Measurements from ENCODE around the gene KCNT2. TPM values are rescaled to one million over a fixed set of nuclear protein-coding genes. Genes with fewer than 3 reads are reported as not detected.

Gene KCNT2
- total and polyA plus RNA-seq, 2 donors: 4.7 to 31.2 TPM

DNA sequence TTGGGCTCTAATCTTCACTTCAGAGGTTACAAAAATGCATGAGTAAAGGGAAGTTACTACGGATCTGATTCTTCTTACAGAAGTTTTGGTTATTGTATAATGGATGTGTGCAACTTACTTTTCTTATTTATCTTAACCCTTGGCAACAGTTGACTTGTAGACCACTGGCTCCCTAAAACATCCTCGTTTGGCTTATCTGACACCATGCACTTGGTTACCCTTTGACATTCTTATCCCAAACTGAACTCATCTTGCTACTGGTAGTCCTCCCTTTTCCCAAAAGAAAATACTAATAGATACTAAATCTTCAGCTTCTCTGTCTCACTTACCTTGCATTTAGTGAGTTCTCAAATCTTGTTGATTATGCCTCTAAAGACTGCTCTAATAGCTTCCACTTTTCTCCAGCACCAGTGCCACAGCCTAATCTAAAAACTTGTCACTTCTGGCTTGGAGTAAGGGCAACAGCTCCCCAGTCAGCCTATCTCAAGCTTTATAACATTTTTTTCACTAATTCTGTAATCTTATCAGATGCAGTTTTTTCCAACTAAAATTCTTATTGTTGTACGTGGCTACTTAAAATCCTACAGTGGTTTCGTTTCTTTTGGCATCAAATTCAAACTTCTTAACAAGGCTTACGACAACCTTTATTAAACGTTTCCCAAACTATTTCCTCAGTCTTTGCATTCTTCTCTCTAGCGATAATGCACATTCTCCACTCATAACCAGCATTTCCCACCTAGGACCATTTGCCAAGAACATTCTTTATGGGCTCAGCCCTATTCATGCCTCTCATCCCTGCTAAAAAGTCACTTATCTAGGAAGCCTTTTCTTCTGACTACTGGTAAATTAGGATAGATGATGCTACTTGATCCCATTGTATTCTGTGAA lies 204.2 kb downstream of the KCNT2 start:
- Histone ChIP-seq H3K4me3 (ENCODE audit: low read depth, low read length) (no peak overlapping the region), H3K4me1 (ENCODE audit: insufficient read depth) (no peaks in the 10 kb centered on the region), H3K27ac (ENCODE audit: low read depth) (peak overlapping the region; percentile 2), H3K36me3 (ENCODE audit: insufficient read depth) (no peaks in the 10 kb centered on the region)
- WGBS: 48% methylated on average over 7 of the region's 7 CpGs
- no peak for DNase-seq (ENCODE audit: extremely low spot score)

DNA sequence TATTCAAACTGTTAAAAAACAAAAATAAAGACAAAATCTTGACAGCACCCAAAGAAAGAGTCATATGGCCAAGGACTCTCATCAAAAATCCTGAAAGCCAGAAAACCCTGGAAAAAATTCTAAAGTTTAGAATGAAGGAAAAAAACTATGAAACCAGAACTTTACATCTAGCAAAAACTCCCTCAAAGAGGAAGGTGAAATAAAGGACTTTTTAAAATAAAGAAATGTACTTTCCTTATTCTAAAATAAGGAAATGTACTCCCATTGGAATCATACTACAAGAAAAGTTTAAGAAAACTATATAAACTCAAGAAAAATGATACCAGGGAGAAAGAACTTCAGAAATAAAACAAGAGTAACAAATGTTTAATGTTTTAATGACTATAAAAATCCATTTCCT lies 206.3 kb downstream of the KCNT2 start:
- no peak overlapping the region for H3K4me3 ChIP-seq (ENCODE audit: low read depth, low read length)
- H3K36me3 ChIP-seq (ENCODE audit: insufficient read depth): no peaks in the 10 kb centered on the region
- no peak overlapping the region for H3K27ac ChIP-seq (ENCODE audit: low read depth)
- no peak for DNase-seq (ENCODE audit: extremely low spot score)
- no peaks in the 10 kb centered on the region for H3K4me1 ChIP-seq (ENCODE audit: insufficient read depth)

DNA sequence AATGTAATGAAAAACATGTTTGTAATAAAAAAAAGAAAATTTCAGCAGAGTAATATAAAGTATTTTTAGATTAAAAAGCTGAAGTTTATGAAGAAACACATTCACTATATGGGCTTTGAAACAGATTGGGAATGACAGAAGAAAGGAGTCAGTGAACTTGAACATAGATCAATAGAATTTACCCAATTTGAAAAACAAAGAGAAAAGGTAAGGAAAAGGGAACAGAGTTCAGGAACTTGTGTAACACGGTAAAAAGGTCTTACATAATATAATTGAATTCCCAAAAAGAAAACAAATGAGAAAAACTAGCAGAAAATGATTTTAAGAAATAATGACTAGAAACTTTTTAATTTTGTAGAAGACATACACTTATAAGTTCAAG lies 206.8 kb downstream of the KCNT2 start:
- Histone ChIP-seq H3K27ac (ENCODE audit: low read depth) (no peak overlapping the region), H3K4me1 (ENCODE audit: insufficient read depth) (no peaks in the 10 kb centered on the region), H3K36me3 (ENCODE audit: insufficient read depth) (no peaks in the 10 kb centered on the region), H3K4me3 (ENCODE audit: low read depth, low read length) (no peak overlapping the region)
- no peak for DNase-seq (ENCODE audit: extremely low spot score)
- 73% methylated on average over 1 of the region's 1 CpG for WGBS

DNA sequence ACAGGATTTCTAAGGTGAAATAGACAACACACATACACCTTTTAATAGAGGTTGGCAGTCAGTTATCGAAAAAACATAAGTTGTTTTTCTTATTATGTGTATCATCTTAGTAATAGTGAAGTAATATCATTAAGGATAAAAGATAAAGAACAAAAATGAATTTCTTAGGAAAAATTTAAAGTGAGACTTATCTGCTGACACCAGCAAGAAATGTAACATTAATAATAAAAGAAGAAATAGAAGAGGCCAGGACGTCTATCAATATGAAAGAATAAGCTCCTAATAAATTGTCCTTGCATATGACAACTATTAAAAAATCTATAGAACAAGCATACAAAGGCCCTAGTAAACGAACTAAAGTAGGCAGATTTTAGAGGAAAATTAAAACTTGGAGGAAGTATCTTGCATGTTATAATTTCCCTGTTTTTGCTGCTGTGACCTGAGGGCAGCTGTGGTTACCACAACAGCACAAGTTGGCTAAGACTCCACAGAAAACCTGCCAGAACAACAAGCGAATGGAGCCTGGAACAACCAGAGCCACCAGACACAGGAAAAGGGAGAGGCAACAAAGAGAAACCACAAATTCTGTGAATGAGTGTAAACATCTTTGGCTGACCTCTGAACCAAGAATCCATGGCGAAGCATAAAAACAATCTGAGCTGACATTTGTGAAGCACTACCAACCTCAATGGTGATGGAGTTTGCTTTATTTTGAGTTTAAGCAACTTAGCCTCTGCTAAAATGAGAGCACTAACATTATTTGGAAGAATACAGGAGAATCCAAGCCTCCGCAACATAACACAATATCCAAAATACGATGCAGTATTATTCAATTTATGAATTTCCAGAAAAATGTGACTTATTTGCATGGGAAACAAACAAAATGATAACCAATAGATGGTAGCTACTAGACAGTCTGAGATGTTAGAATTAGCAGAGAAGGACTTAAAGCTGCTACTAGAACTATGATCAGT lies 207.5 kb downstream of the KCNT2 start:
- 65% methylated on average over 7 of the region's 7 CpGs for WGBS
- no peaks in the 10 kb centered on the region for H3K4me1 ChIP-seq (ENCODE audit: insufficient read depth)
- H3K4me3 ChIP-seq (ENCODE audit: low read depth, low read length): no peak overlapping the region
- H3K36me3 ChIP-seq (ENCODE audit: insufficient read depth): no peaks in the 10 kb centered on the region
- no peak for DNase-seq (ENCODE audit: extremely low spot score)
- no peak overlapping the region for H3K27ac ChIP-seq (ENCODE audit: low read depth)

DNA sequence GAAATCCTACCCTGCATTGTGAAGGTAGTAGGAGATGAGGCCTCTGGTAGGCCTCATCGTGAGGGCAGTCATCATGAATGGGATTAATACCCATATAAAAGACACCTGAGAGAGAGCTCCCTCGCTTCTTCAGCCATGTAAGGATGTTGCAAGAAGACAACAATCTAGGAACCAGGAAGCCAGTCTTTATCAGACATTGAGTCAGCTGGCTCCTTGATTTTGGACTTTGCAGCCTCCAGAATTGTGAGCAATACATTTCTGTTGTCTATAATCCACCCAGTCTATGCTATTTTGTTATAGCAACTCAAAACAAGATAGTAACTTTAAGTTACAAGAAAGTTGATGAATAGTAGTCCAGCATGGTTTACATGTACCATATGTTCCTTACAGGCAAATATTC lies 208.5 kb downstream of the KCNT2 start:
- Histone ChIP-seq H3K36me3 (ENCODE audit: insufficient read depth) (no peaks in the 10 kb centered on the region), H3K27ac (ENCODE audit: low read depth) (no peak overlapping the region), H3K4me3 (ENCODE audit: low read depth, low read length) (no peak overlapping the region), H3K4me1 (ENCODE audit: insufficient read depth) (no peaks in the 10 kb centered on the region)
- WGBS: 95% methylated on average over 2 of the region's 2 CpGs
- no peak for DNase-seq (ENCODE audit: extremely low spot score)

DNA sequence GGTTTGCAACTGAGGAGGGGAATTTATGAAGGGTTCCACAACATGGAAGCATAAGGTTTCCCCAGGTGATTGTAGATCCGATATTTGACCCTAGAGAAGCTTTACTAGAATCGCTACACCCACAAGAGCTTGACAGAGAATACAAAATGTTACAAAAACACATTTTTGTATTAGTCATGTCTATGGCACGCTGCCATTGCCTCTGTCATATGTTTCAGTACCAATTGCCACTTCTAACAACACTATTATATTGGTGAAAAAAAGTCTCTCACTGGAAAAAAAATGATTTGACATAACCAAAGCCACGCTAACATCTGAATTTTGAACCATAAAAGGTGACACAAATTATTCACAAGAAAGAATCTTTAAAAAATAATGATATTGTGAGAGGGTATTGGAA lies 214.5 kb downstream of the KCNT2 start:
- WGBS: 86% methylated on average over 4 of the region's 4 CpGs

DNA sequence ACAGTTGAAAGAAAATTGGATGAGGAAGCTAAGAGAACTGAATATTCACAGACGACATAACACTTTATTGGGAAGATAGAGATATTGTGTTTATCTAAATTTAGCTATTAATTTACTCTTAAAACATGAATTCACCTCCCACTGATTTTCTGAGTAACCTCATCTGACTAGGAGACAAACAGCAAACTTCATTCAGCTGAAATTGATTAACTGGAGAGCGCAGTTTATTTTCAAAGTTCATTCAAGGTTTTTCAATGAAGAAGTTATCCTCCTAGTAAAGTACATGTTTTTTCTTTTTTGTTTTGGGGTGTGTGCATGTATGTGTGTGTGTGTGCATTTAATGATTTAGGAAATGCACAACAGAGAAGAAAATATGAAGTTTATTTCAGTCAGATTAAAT lies 215.0 kb downstream of the KCNT2 start:
- Histone ChIP-seq H3K4me1 (ENCODE audit: insufficient read depth) (no peaks in the 10 kb centered on the region), H3K27ac (ENCODE audit: low read depth) (no peak overlapping the region), H3K36me3 (ENCODE audit: insufficient read depth) (no peaks in the 10 kb centered on the region), H3K4me3 (ENCODE audit: low read depth, low read length) (no peak overlapping the region)
- DNase-seq (ENCODE audit: extremely low spot score): no peak
- 80% methylated on average over 2 of the region's 2 CpGs for WGBS

More for the DNA sequence above, 214.5 kb downstream of the KCNT2 start:
- Histone ChIP-seq H3K4me1 (ENCODE audit: insufficient read depth) (no peaks in the 10 kb centered on the region), H3K27ac (ENCODE audit: low read depth) (no peak overlapping the region), H3K4me3 (ENCODE audit: low read depth, low read length) (no peak overlapping the region), H3K36me3 (ENCODE audit: insufficient read depth) (no peaks in the 10 kb centered on the region)
- no peak for DNase-seq (ENCODE audit: extremely low spot score)

DNA sequence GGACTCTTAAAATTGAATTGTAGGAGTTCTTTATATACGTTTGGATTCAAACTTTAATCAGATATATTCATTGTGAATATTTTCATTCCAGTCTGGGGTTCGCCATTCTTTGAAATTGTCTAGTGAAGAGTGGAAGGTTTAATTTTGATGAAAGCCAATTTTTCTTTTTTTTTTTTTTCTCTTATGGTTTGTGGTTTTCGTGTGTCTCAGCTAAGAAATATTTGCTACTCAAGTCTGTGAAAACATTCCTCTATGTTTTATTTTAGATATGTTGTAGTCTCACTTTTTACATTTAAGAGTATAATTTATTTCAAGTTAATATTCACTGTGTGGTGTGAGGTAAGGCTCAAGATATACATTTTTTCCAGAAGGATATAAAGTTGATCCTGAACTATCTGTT lies 220.5 kb downstream of the KCNT2 start:
- H3K27ac ChIP-seq (ENCODE audit: low read depth): no peak overlapping the region
- WGBS: 92% methylated on average over 3 of the region's 3 CpGs
- H3K4me1 ChIP-seq (ENCODE audit: insufficient read depth): no peaks in the 10 kb centered on the region
- DNase-seq (ENCODE audit: extremely low spot score): no peak
- no peak overlapping the region for H3K4me3 ChIP-seq (ENCODE audit: low read depth, low read length)
- no peaks in the 10 kb centered on the region for H3K36me3 ChIP-seq (ENCODE audit: insufficient read depth)

DNA sequence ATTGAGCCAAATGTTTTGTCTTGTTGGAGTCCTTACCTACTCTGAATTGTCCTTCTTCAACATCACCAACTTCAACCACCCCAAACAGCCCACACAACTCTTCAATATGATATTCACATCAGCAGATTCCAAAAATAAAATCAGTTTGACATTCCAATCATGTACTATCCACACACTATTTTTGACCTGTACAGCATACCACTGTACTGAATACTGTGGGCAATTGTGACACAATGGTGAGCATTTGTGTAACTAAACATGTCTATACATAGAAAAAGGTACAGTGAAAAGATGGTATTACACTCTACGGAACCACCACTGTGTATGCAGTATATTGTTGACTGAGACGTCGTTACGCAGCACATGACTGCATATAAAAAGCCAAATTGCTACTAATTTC lies 223.1 kb downstream of the KCNT2 start:
- H3K36me3 ChIP-seq (ENCODE audit: insufficient read depth): no peaks in the 10 kb centered on the region
- WGBS: over 99% methylated on average over 4 of the region's 4 CpGs
- no peak overlapping the region for H3K4me3 ChIP-seq (ENCODE audit: low read depth, low read length)
- H3K4me1 ChIP-seq (ENCODE audit: insufficient read depth): no peaks in the 10 kb centered on the region
- no peak for DNase-seq (ENCODE audit: extremely low spot score)
- H3K27ac ChIP-seq (ENCODE audit: low read depth): no peak overlapping the region

DNA sequence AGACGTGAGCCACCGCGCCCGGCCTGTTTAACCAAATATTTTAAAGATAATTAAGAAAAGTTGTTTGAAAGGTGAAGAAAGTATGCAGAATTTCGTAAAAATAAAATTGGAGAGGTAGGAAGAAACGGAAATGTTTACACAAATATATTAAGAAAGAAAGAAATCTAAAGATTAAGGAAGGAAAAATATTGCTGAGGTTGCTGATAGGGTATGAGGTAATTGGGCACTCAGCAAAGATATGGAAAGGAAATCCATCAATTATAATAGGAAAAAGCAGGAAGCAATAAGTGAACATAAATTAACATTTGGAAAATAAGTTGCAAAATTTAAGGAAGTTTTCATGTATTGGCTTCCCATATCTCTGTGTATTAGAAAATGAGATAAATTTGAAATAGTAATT lies 225.9 kb downstream of the KCNT2 start:
- Histone ChIP-seq H3K4me1 (ENCODE audit: insufficient read depth) (no peaks in the 10 kb centered on the region), H3K27ac (ENCODE audit: low read depth) (no peak overlapping the region), H3K4me3 (ENCODE audit: low read depth, low read length) (no peak overlapping the region), H3K36me3 (ENCODE audit: insufficient read depth) (no peaks in the 10 kb centered on the region)
- DNase-seq (ENCODE audit: extremely low spot score): no peak
- 93% methylated on average over 6 of the region's 6 CpGs for WGBS

DNA sequence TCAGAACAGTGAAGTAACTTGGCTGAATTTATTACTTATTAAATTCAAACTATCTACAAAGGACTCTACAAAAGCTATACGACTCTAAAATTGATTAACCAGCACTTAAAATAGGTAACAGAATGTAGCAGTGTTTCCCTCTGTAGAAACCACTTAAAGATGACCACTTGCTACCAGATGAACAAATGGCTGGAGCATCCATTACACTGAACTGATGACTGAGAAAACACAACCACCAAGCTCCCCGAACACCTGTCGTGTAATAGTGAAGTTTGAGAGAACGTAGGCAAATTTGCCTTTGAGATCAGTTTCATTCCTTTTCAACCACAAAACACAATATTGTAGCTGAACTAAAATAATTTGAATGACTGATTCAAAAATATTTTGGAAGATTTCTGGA lies 226.7 kb downstream of the KCNT2 start:
- 95% methylated on average over 4 of the region's 4 CpGs for WGBS
- DNase-seq (ENCODE audit: extremely low spot score): no peak
- H3K4me1 ChIP-seq (ENCODE audit: insufficient read depth): no peaks in the 10 kb centered on the region
- H3K36me3 ChIP-seq (ENCODE audit: insufficient read depth): no peaks in the 10 kb centered on the region
- H3K27ac ChIP-seq (ENCODE audit: low read depth): no peak overlapping the region
- no peak overlapping the region for H3K4me3 ChIP-seq (ENCODE audit: low read depth, low read length)

DNA sequence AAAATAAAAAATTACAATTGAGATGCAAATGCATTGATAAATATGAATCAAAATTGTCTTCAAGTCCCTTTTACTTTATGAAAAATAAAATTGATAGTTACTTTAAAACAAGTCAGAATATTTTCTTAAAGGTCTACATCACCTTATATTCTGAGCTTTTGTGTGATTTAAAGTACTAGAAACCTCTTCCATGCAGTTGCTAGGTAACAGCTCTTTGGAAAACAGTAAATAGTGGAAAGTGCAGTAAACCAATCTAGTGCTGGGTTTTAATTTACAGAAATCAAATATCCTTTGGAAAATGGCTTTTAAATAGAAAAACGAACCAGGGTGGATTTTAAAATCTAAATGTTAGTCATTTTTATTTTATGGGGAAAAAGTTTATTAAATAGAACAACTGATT lies 227.9 kb downstream of the KCNT2 start:
- no peak overlapping the region for H3K4me3 ChIP-seq (ENCODE audit: low read depth, low read length)
- no peaks in the 10 kb centered on the region for H3K4me1 ChIP-seq (ENCODE audit: insufficient read depth)
- DNase-seq (ENCODE audit: extremely low spot score): no peak
- WGBS: 13% methylated on average over 1 of the region's 1 CpG
- H3K36me3 ChIP-seq (ENCODE audit: insufficient read depth): no peaks in the 10 kb centered on the region
- H3K27ac ChIP-seq (ENCODE audit: low read depth): no peak overlapping the region

DNA sequence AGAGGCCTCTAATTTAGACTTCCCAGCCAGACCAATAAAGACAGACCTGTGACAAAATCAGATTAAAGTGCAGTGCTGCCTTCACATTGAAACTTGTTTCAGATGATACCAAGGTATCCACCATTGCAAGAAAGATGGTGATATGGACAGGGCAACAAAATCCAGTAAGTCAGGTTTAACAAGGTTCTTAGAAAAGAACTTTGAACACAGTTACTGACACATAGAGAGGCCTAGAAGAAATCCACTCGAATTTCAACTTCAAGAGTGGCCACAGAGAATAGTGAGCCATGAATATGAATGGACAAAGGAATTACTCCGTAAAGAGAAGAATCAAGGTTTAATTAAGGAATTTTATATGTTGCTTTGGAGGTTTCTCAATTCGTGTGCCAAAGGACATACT lies 230.4 kb downstream of the KCNT2 start:
- 89% methylated on average over 3 of the region's 3 CpGs for whole genome bisulfite sequencing
- no peak overlapping the region for H3K4me3 ChIP-seq (ENCODE audit: low read depth, low read length)
- H3K4me1 ChIP-seq (ENCODE audit: insufficient read depth): no peaks in the 10 kb centered on the region
- H3K36me3 ChIP-seq (ENCODE audit: insufficient read depth): no peaks in the 10 kb centered on the region
- no peak for DNase-seq (ENCODE audit: extremely low spot score)
- no peak overlapping the region for H3K27ac ChIP-seq (ENCODE audit: low read depth)

Measured in urinary bladder (tissue), 4 donors.